Measurements from ENCODE around the gene TMPRSS9.

DNA sequence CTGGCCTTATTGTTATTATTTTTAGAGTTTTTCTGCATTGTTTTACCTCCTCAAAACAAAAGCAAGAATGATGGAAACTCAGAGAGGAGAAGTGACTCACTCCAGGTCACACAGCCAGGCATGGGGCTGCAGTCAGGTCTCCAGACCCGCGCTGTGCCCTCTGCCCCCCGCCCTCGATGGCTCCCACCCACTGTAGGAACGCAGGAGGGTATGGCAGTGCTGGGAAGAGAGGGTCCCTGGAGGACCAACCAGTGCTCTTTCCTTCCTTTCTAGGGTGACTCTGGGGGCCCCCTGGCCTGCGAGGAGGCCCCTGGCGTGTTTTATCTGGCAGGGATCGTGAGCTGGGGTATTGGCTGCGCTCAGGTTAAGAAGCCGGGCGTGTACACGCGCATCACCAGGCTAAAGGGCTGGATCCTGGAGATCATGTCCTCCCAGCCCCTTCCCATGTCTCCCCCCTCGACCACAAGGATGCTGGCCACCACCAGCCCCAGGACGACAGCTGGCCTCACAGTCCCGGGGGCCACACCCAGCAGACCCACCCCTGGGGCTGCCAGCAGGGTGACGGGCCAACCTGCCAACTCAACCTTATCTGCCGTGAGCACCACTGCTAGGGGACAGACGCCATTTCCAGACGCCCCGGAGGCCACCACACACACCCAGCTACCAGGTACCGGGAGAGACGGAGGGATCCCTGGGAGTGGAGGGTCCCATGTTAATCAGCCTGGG is 61.7 kb downstream of the TMPRSS9 start:
- TF ChIP-seq, protein P1, sequence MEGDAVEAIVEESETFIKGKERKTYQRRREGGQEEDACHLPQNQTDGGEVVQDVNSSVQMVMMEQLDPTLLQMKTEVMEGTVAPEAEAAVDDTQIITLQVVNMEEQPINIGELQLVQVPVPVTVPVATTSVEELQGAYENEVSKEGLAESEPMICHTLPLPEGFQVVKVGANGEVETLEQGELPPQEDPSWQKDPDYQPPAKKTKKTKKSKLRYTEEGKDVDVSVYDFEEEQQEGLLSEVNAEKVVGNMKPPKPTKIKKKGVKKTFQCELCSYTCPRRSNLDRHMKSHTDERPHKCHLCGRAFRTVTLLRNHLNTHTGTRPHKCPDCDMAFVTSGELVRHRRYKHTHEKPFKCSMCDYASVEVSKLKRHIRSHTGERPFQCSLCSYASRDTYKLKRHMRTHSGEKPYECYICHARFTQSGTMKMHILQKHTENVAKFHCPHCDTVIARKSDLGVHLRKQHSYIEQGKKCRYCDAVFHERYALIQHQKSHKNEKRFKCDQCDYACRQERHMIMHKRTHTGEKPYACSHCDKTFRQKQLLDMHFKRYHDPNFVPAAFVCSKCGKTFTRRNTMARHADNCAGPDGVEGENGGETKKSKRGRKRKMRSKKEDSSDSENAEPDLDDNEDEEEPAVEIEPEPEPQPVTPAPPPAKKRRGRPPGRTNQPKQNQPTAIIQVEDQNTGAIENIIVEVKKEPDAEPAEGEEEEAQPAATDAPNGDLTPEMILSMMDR (IDR thresholded peaks at IDR 0.05; ENCODE audit: low read length): no peak
- TF ChIP-seq EZH2 (IDR thresholded peaks at IDR 0.05; ENCODE audit: borderline replicate concordance, low read length): no peak
